NCI-H2171 treated with DMSO at 0.1 percent for 48 hours (cell line): ENCODE results near the gene RAB40AL.
"Not testable (repeated sequence)": the region's sequence is repeated elsewhere in the genome, so short reads cannot be mapped to it uniquely, and the experiment has no call there.

Experiments
- DNase-seq: peaks from one replicate; lab custom pipeline; 2025; lab: John Stamatoyannopoulos, UW

RAB40AL gene

GRCh38 chrX:102936972-102937371 lies at the start of gene RAB40AL:
RAB40AL (plus strand) TSS chrX:102937272; CDS start chrX:102937319, 47 bp downstream.
- not testable (repeated sequence) for DNase-seq

- DNase-seq = no peak
These were observed 49.4 kb upstream of the RAB40AL start for GRCh38 chrX:102887687-102888086.

- DNase-seq = no peak
These were observed 45.0 kb upstream of the RAB40AL start for GRCh38 chrX:102892103-102892502.

GRCh38 chrX:102899940-102900916 lies 36.8 kb upstream of the RAB40AL start:
- peak; percentile 55 for DNase-seq

GRCh38 chrX:102902355-102902754 lies 34.7 kb upstream of the RAB40AL start:
- DNase-seq = no peak

GRCh38 chrX:102930990-102931756 lies 5.9 kb upstream of the RAB40AL start:
- no peak for DNase-seq

- peak; percentile 3 for DNase-seq
These were observed 2.4 kb upstream of the RAB40AL start for GRCh38 chrX:102934624-102935023.

- peak; percentile 74 for DNase-seq
These were observed 14.1 kb downstream of the RAB40AL start for GRCh38 chrX:102950908-102951866.

- DNase-seq = no peak
These were observed 20.7 kb downstream of the RAB40AL start for GRCh38 chrX:102957751-102958150.

- DNase-seq = no peak
These were observed 21.7 kb downstream of the RAB40AL start for GRCh38 chrX:102958794-102959193.

GRCh38 chrX:102959471-102959870 lies 22.4 kb downstream of the RAB40AL start:
- DNase-seq = no peak

- DNase-seq = no peak
These were observed 26.9 kb downstream of the RAB40AL start for GRCh38 chrX:102963955-102964354.

GRCh38 chrX:102964940-102965339 lies 27.9 kb downstream of the RAB40AL start:
- DNase-seq = no peak

- no peak for DNase-seq
These were observed 29.6 kb downstream of the RAB40AL start for GRCh38 chrX:102966701-102967100.

- no peak for DNase-seq
These were observed 31.1 kb downstream of the RAB40AL start for GRCh38 chrX:102968216-102968615.

GRCh38 chrX:102971536-102971935 lies 34.5 kb downstream of the RAB40AL start:
- DNase-seq = not testable (repeated sequence)

- no peak for DNase-seq
These were observed 37.9 kb downstream of the RAB40AL start for GRCh38 chrX:102975016-102975415.

- DNase-seq = no peak
These were observed 39.2 kb downstream of the RAB40AL start for GRCh38 chrX:102976286-102976685.

- DNase-seq = no peak
These were observed 39.9 kb downstream of the RAB40AL start for GRCh38 chrX:102976793-102977495.

- no peak for DNase-seq
These were observed 41.5 kb downstream of the RAB40AL start for GRCh38 chrX:102978594-102978993.

- DNase-seq = no peak
These were observed 42.5 kb downstream of the RAB40AL start for GRCh38 chrX:102979536-102979935.
